ENCODE data around the gene OOSP4A.

DNA sequence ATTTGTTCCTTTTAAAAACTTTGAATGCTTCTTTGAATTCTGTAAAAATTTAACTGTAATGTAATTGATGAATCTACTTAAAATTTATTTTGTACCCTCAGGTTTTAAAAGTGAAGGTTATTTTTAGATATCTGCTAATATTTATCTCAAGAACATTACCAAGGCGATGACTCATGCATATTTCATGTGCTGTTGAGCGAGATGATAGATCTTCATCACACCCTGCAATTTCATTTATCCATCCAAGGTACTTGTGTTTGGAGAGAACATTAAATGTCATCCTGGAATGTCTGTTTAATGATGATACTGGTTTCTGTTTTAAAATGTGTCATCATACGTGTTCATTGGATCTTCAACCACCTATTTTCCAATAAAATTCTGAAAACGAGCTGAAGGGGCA is 6.7 kb upstream of the OOSP4A start:
- TF ChIP-seq, protein P1, sequence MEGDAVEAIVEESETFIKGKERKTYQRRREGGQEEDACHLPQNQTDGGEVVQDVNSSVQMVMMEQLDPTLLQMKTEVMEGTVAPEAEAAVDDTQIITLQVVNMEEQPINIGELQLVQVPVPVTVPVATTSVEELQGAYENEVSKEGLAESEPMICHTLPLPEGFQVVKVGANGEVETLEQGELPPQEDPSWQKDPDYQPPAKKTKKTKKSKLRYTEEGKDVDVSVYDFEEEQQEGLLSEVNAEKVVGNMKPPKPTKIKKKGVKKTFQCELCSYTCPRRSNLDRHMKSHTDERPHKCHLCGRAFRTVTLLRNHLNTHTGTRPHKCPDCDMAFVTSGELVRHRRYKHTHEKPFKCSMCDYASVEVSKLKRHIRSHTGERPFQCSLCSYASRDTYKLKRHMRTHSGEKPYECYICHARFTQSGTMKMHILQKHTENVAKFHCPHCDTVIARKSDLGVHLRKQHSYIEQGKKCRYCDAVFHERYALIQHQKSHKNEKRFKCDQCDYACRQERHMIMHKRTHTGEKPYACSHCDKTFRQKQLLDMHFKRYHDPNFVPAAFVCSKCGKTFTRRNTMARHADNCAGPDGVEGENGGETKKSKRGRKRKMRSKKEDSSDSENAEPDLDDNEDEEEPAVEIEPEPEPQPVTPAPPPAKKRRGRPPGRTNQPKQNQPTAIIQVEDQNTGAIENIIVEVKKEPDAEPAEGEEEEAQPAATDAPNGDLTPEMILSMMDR (conservative IDR thresholded peaks at IDR 0.05; ENCODE audit: low read depth, low read length): no peak
- no peak for TF ChIP-seq EZH2phosphoT487 (IDR thresholded peaks at IDR 0.05; ENCODE audit: borderline replicate concordance, low read length)

Data from PC-3 (cell line).